GM23248 (cell line): ENCODE results near the gene TLK2. TPM values are rescaled to one million over a fixed set of nuclear protein-coding genes. Genes with fewer than 3 reads are reported as not detected.
"Not testable (repeated sequence)": the region's sequence is repeated elsewhere in the genome, so short reads cannot be mapped to it uniquely, and the experiment has no call there.

Experiments
- DNase-seq: peaks from one replicate; pipeline ENCODE4 v3.0.0-alpha.2; 2015
- H2AFZ ChIP-seq: fragments of 200-600 bp; sonication (generic); 2 replicates; pipeline ENCODE4 v1.6.1; 2016; ENCODE audit warnings: antibody characterized with exemption
- H3F3A ChIP-seq: fragments of 200-600 bp; sonication (generic); 2 replicates; pipeline ENCODE4 v1.6.1; 2016; ENCODE audit warnings: mild to moderate bottlenecking, antibody characterized with exemption, mixed run types; ENCODE audit not compliant: insufficient read depth
- H3K27ac ChIP-seq: fragments of 200-600 bp; sonication (generic); 2 replicates; pipeline ENCODE4 v1.5.1; 2016; ENCODE audit warnings: mild to moderate bottlenecking
- H3K27me3 ChIP-seq: fragments of 200-600 bp; sonication (generic); replicated peaks from 2 replicates; pipeline ENCODE4 v1.6.1; 2016; ENCODE audit warnings: mild to moderate bottlenecking; ENCODE audit not compliant: insufficient read depth
- H3K36me3 ChIP-seq: fragments of 200-600 bp; sonication (generic); 2 replicates; pipeline ENCODE4 v1.6.1; 2016; ENCODE audit warnings: low read depth, mild to moderate bottlenecking
- H3K4me1 ChIP-seq: fragments of 200-600 bp; sonication (generic); 2 replicates; pipeline ENCODE4 v1.6.1; 2016; ENCODE audit warnings: mild to moderate bottlenecking; ENCODE audit not compliant: insufficient read depth
- H3K4me2 ChIP-seq: fragments of 200-600 bp; sonication (generic); one replicate; pipeline ENCODE4 v1.6.1; 2016; ENCODE audit warnings: mild to moderate bottlenecking; ENCODE audit not compliant: unreplicated experiment
- H3K4me3 ChIP-seq: fragments of 200-600 bp; sonication (generic); 2 replicates; pipeline ENCODE4 v1.5.1; 2016; ENCODE audit warnings: mild to moderate bottlenecking
- H3K79me2 ChIP-seq: fragments of 200-600 bp; sonication (generic); 2 replicates; pipeline ENCODE4 v1.6.1; 2016; ENCODE audit warnings: mild to moderate bottlenecking; ENCODE audit not compliant: insufficient read depth
- H3K9ac ChIP-seq: fragments of 200-600 bp; sonication (generic); 2 replicates; pipeline ENCODE4 v1.6.1; 2016; ENCODE audit warnings: mild to moderate bottlenecking
- H3K9me2 ChIP-seq: fragments of 200-600 bp; sonication (generic); 2 replicates; pipeline ENCODE4 v1.6.1; 2016; ENCODE audit warnings: mixed run types, mild to moderate bottlenecking, moderate library complexity; ENCODE audit not compliant: insufficient read depth
- H3K9me3 ChIP-seq: fragments of 200-600 bp; sonication (generic); one replicate; pipeline ENCODE4 v1.6.1; 2017; ENCODE audit warnings: low read depth
- H4K20me1 ChIP-seq: fragments of 200-600 bp; sonication (generic); 2 replicates; pipeline ENCODE4 v1.6.0; 2016; ENCODE audit not compliant: insufficient read depth
- EZH2 ChIP-seq: fragments of 200-600 bp; sonication (generic); IDR thresholded peaks from 2 replicates; pipeline ENCODE4 v1.6.1; 2018; ENCODE audit warnings: antibody characterized with exemption, mild to moderate bottlenecking; ENCODE audit not compliant: insufficient read depth, poor library complexity, severe bottlenecking
- EZH2phosphoT487 ChIP-seq: fragments of 200-600 bp; sonication (generic); IDR thresholded peaks from 2 replicates; pipeline ENCODE4 v1.6.1; 2018; ENCODE audit warnings: antibody characterized with exemption, moderate library complexity, mild to moderate bottlenecking, low read depth; ENCODE audit not compliant: insufficient read depth
- WGBS, 2 experiments: methylation state at CpG; one replicate each; pipeline ENCODE4 v1.1.6; 2015 to 2017; ENCODE audit warnings: low lambda C conversion rate in 2 of 2, low coverage in 1 of 2; ENCODE audit errors: missing lambda C conversion rate in 2 of 2; 5-methylcytosine and 5-hydroxymethylcytosine counted together
- in situ Hi-C: fragments of 300-500 bp; cut with MboI; formaldehyde crosslinking; loops from 2 replicates; pipeline ENCODE4 v1.15.0; 2020
- polyA plus RNA-seq: library from polyadenylated mRNA; unstranded; fragments of >200 nt; fragmentation: Nextera tagmentation; extraction: Ambion mirVana; gene quantifications from 2 replicates; pipeline ENCODE4 v1.2.1, GENCODE V29; 2016
- total RNA-seq: library from RNA; depleted of rRNA; stranded (reverse); fragments of >200 nt; shearing (Covaris generic); gene quantifications from 2 replicates; pipeline ENCODE4 v1.2.3, GENCODE V29; 2014

The TLK2 gene
- total and polyA plus RNA-seq, 2 experiments from 2014 or later = 12.6 to 37.9 TPM

GRCh38 chr17:62558941-62559340 lies 80.3 kb downstream of the TLK2 start:
- H3K9me2 ChIP-seq, H4K20me1 ChIP-seq, H3K27me3 ChIP-seq, H3K9ac ChIP-seq, DNase-seq, H3K9me3 ChIP-seq, H2AFZ ChIP-seq, in situ Hi-C loops, H3K4me2 ChIP-seq, H3K27ac ChIP-seq, H3K4me3 ChIP-seq, H3K4me1 ChIP-seq: not testable (repeated sequence)
- Histone ChIP-seq H3K79me2 (peaks cover 87% of the 10 kb centered on the region), H3K36me3 (peaks cover 16% of the 10 kb centered on the region; the same call in 1 of the 2 replicates), H3F3A (peaks cover 21% of the 10 kb centered on the region)
- 58 to 59% methylated on average over 4 of the region's 4 CpGs for WGBS, 2 experiments

- H3K9me2 ChIP-seq, H3K9ac ChIP-seq, H3K27ac ChIP-seq, H3K4me3 ChIP-seq, H3K27me3 ChIP-seq, H3K9me3 ChIP-seq, H4K20me1 ChIP-seq, H2AFZ ChIP-seq, DNase-seq, in situ Hi-C loops, H3K4me2 ChIP-seq: not testable (repeated sequence)
- Histone ChIP-seq H3F3A (peaks cover 42% of the 10 kb centered on the region), H3K79me2 (peaks cover 75% of the 10 kb centered on the region), H3K36me3 (peaks cover 15% of the 10 kb centered on the region), H3K4me1 (peaks cover 26% of the 10 kb centered on the region)
- 96 to 100% methylated on average over 1 to 2 of the region's 2 CpGs for WGBS, 2 experiments
These were observed 82.3 kb downstream of the TLK2 start for GRCh38 chr17:62560971-62561370.

DNA sequence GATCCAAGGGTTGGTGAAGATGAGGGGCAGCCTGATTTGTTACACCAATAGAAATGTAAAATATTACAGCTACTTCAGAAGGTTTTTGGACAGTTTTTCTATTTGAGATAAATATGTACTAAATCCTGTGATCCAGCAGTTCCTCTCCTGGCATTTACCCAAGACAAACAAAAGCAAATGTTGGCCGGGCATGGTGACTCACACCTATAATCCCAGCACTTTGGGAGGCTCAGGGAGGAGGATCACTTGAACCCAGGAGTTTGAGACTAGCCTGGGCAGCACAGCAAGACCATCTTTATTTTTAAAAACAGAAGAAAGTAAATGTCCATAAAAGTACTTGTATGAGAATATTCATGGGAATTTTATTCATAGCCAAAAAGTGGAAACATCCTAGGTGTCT lies 84.0 kb downstream of the TLK2 start:
- Histone ChIP-seq H3K4me3 (no peak overlapping the region), H3K4me2 (no peak overlapping the region), H3K9me2 (no peaks in the 10 kb centered on the region), H3K27ac (no peak overlapping the region), H3K9me3 (no peaks in the 10 kb centered on the region), H3K27me3 (no peaks in the 10 kb centered on the region), H3F3A (peaks cover 55% of the 10 kb centered on the region), H3K79me2 (peaks cover 66% of the 10 kb centered on the region), H3K9ac (no peak overlapping the region), H3K36me3 (peaks cover 23% of the 10 kb centered on the region), H4K20me1 (no peaks in the 10 kb centered on the region), H2AFZ (no peak overlapping the region), H3K4me1 (peaks cover 36% of the 10 kb centered on the region)
- DNase-seq = peak; percentile 59
- 0 to 6% methylated on average over 1 of the region's 1 CpG for WGBS, 2 experiments
- TF ChIP-seq EZH2 = no peak
- TF ChIP-seq EZH2phosphoT487 = no peak
- in situ Hi-C loops = no loop called here

DNA sequence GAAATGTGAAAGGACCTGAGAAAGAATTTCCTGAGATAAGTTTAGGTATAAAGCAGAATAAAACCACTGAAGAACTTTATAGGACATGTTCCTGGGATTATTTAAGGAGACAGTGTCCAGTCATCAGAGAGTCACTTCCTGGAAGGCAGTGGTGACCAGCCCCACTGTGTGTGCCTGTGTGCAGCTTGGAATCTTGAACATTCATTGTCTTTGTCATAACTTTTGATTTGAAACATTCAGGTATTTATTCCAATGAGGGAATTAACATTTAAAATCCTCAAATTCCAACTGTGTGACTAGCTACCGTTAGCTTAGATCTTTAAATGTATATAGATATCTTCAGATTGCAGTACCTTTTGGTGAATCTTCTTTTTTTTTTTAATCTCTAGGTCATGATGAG lies 87.2 kb downstream of the TLK2 start:
- H3K27ac ChIP-seq = peak overlapping the region; percentile 76
- H4K20me1 ChIP-seq = no peaks in the 10 kb centered on the region
- peak overlapping the region; percentile 74 for H3K4me2 ChIP-seq
- no peak overlapping the region for H2AFZ ChIP-seq
- H3K9me2 ChIP-seq = no peaks in the 10 kb centered on the region
- in situ Hi-C loops = no loop called here
- H3K9ac ChIP-seq = peak overlapping the region; percentile 41
- peak overlapping the region; percentile 21 for H3K4me3 ChIP-seq
- H3K9me3 ChIP-seq = no peaks in the 10 kb centered on the region
- no peak for TF ChIP-seq EZH2
- TF ChIP-seq EZH2phosphoT487 = no peak
- peaks cover 22% of the 10 kb centered on the region for H3K36me3 ChIP-seq
- H3F3A ChIP-seq = peaks cover 59% of the 10 kb centered on the region
- 0% methylated on average over 1 of the region's 1 CpG for WGBS, 2 experiments
- H3K79me2 ChIP-seq = peaks cover 68% of the 10 kb centered on the region
- no peaks in the 10 kb centered on the region for H3K27me3 ChIP-seq
- peaks cover 36% of the 10 kb centered on the region for H3K4me1 ChIP-seq
- peak; percentile 91 for DNase-seq

- H3F3A ChIP-seq = peaks cover 59% of the 10 kb centered on the region
- H3K79me2 ChIP-seq = peaks cover 71% of the 10 kb centered on the region
- H3K27ac ChIP-seq = peak overlapping the region; percentile 76
- no peaks in the 10 kb centered on the region for H3K27me3 ChIP-seq
- in situ Hi-C loops = no loop called here
- no peak for DNase-seq
- no peak overlapping the region for H3K4me2 ChIP-seq
- 88 to 91% methylated on average over 4 of the region's 4 CpGs for WGBS, 2 experiments
- no peak overlapping the region for H3K9ac ChIP-seq
- H4K20me1 ChIP-seq = no peaks in the 10 kb centered on the region
- H3K9me2 ChIP-seq = no peaks in the 10 kb centered on the region
- peaks cover 16% of the 10 kb centered on the region for H3K36me3 ChIP-seq
- H2AFZ ChIP-seq = no peak overlapping the region
- H3K9me3 ChIP-seq = no peaks in the 10 kb centered on the region
- TF ChIP-seq EZH2 = no peak
- no peak for TF ChIP-seq EZH2phosphoT487
- no peak overlapping the region for H3K4me3 ChIP-seq
- H3K4me1 ChIP-seq = peaks cover 33% of the 10 kb centered on the region
These were observed 88.5 kb downstream of the TLK2 start for GRCh38 chr17:62566996-62567578.
